ENCODE data around the gene UFD1.

UFD1 gene

GRCh38 chr22:19411690-19412045 lies 67.3 kb downstream of the UFD1 start:
- no peak for ATAC-seq (ENCODE audit: low read depth)
- Histone ChIP-seq H3K36me3 (ENCODE audit: low read depth) (peaks cover 42% of the 10 kb centered on the region), H3K27me3 (ENCODE audit: insufficient read depth, poor library complexity, severe bottlenecking) (no peaks in the 10 kb centered on the region), H3K4me1 (ENCODE audit: insufficient read depth, poor library complexity, severe bottlenecking) (no peaks in the 10 kb centered on the region), H3K9me3 (ENCODE audit: severe bottlenecking) (no peaks in the 10 kb centered on the region), H3K4me3 (ENCODE audit: severe bottlenecking) (no peak overlapping the region), H3K27ac (ENCODE audit: poor library complexity, severe bottlenecking) (no peak overlapping the region)
- TF ChIP-seq, protein P1, sequence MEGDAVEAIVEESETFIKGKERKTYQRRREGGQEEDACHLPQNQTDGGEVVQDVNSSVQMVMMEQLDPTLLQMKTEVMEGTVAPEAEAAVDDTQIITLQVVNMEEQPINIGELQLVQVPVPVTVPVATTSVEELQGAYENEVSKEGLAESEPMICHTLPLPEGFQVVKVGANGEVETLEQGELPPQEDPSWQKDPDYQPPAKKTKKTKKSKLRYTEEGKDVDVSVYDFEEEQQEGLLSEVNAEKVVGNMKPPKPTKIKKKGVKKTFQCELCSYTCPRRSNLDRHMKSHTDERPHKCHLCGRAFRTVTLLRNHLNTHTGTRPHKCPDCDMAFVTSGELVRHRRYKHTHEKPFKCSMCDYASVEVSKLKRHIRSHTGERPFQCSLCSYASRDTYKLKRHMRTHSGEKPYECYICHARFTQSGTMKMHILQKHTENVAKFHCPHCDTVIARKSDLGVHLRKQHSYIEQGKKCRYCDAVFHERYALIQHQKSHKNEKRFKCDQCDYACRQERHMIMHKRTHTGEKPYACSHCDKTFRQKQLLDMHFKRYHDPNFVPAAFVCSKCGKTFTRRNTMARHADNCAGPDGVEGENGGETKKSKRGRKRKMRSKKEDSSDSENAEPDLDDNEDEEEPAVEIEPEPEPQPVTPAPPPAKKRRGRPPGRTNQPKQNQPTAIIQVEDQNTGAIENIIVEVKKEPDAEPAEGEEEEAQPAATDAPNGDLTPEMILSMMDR (IDR thresholded peaks at IDR 0.05; ENCODE audit: poor library complexity, severe bottlenecking), result no peak
- no peak for DNase-seq (ENCODE audit: low spot score)

DNA sequence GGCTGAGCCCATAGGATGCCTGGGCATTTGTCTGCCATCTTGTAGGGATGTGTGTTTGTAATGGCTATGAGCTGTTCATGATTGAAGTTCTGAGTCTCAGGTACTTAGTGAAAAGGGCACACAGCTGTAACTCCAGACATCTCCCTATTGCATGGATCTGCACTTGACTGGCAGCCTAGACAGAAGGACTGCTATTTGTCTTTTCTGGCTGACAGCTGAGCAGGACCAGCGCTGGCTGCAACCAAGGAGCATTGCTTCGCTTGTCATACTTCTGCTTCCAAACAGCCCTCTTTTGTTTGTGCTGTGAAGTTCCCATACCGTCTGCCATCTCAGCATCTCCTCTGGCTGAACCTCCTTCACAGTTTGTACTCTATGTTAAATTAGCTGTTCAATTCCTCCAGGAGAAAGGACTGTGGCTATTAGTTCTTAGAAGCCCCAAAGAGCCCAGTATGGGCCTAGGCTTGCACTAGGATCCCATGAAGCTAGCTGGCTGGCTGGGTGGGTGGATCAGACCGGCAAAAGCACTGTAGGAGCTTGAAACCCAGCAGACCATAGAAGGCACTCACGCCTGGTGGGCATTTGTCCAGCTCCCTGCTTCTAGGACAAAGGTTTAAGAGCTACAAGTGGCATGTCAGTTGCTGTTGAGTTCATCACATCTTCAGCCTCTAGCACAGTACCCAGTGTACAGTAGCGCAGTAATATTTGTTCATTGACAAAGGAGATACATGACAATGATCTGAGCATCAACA lies 67.9 kb downstream of the UFD1 start:
- Histone ChIP-seq H3K9me3 (ENCODE audit: severe bottlenecking) (no peaks in the 10 kb centered on the region), H3K27me3 (ENCODE audit: insufficient read depth, poor library complexity, severe bottlenecking) (no peaks in the 10 kb centered on the region), H3K36me3 (ENCODE audit: low read depth) (peaks cover 48% of the 10 kb centered on the region), H3K27ac (ENCODE audit: poor library complexity, severe bottlenecking) (no peak overlapping the region), H3K4me3 (ENCODE audit: severe bottlenecking) (no peak overlapping the region), H3K4me1 (ENCODE audit: insufficient read depth, poor library complexity, severe bottlenecking) (no peaks in the 10 kb centered on the region)
- TF ChIP-seq, protein P1 (IDR thresholded peaks at IDR 0.05; ENCODE audit: poor library complexity, severe bottlenecking), result no peak
- DNase-seq (ENCODE audit: low spot score), result no peak
- no peak for ATAC-seq (ENCODE audit: low read depth)

DNA sequence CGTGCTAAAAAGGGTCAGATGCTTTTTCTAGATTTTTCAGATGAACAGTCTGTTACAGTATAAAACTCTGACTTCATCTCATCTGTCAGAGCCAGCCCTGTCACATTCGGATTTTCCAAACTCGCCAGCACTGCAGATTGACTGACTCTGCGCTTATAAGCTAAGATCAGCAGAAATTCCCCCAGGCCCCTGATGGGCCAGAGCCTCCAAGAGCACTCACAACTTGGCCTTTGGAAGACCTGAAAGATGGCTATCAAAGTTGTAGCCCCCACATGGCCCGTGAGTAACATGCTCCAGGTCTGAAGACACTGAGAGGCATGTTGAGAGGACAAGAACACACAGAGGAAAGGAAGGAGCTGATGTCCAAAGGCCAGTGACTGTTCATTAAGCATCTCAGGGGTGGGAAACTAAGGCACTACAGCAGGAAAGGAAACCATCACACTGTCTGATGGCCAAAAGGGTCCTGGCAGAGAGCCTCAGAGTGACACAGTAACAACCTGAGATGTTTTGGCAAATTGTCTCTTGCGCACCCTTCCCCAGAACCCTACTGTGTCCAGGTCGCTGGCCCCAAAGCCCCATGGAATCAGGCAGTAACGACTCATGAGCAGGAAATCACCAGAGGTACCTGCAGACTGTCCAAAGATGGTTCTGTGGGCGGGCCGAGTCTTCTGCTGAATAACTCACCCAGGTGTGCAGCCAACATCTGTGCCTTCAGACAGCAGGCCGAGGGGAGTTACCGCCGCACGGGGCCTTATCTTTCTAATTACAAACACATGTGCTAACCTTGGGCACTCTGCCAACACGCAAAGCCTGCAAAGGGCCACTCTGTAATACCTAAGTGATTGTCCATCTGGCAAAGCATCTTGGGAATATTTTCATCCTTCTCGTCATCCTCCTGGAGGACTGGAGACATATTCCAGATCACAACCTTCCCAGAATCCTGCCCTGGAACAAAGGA lies 71.1 kb downstream of the UFD1 start:
- H3K9me3 ChIP-seq (ENCODE audit: severe bottlenecking), result no peaks in the 10 kb centered on the region
- H3K36me3 ChIP-seq (ENCODE audit: low read depth), result peaks cover 74% of the 10 kb centered on the region
- TF ChIP-seq, protein P1 (IDR thresholded peaks at IDR 0.05; ENCODE audit: poor library complexity, severe bottlenecking), result no peak
- no peak overlapping the region for H3K4me3 ChIP-seq (ENCODE audit: severe bottlenecking)
- no peak for DNase-seq (ENCODE audit: low spot score)
- no peak overlapping the region for H3K27ac ChIP-seq (ENCODE audit: poor library complexity, severe bottlenecking)
- no peak for ATAC-seq (ENCODE audit: low read depth)
- no peaks in the 10 kb centered on the region for H3K4me1 ChIP-seq (ENCODE audit: insufficient read depth, poor library complexity, severe bottlenecking)
- H3K27me3 ChIP-seq (ENCODE audit: insufficient read depth, poor library complexity, severe bottlenecking), result no peaks in the 10 kb centered on the region

- Histone ChIP-seq H3K36me3 (ENCODE audit: low read depth) (peaks cover 74% of the 10 kb centered on the region), H3K27ac (ENCODE audit: poor library complexity, severe bottlenecking) (no peak overlapping the region)
- TF ChIP-seq, protein P1 (IDR thresholded peaks at IDR 0.05; ENCODE audit: poor library complexity, severe bottlenecking), result no peak
Measured at GRCh38 chr22:19406846-19407245, 72.1 kb downstream of the UFD1 start.

More at GRCh38 chr22:19406846-19407245, 72.1 kb downstream of the UFD1 start:
- H3K4me1 ChIP-seq (ENCODE audit: insufficient read depth, poor library complexity, severe bottlenecking), result no peaks in the 10 kb centered on the region
- no peak for ATAC-seq (ENCODE audit: low read depth)
- H3K27me3 ChIP-seq (ENCODE audit: insufficient read depth, poor library complexity, severe bottlenecking), result no peaks in the 10 kb centered on the region
- H3K4me3 ChIP-seq (ENCODE audit: severe bottlenecking), result no peak overlapping the region
- no peaks in the 10 kb centered on the region for H3K9me3 ChIP-seq (ENCODE audit: severe bottlenecking)
- no peak for DNase-seq (ENCODE audit: low spot score)

Data from RWPE2 (cell line).